ENCODE results near the gene OSBP. TPM values are rescaled to one million over a fixed set of nuclear protein-coding genes. Genes with fewer than 3 reads are reported as not detected.
A peak's percentile ranks its signal among the peaks of the same experiment; 100 is the strongest.

The OSBP gene
- total and polyA plus RNA-seq, 9 of the 15 experiments (the other 6 are each of a cell fraction or from before 2014, with no cell fraction given): 11.7 to 49.0 (median 28.7) TPM

DNA sequence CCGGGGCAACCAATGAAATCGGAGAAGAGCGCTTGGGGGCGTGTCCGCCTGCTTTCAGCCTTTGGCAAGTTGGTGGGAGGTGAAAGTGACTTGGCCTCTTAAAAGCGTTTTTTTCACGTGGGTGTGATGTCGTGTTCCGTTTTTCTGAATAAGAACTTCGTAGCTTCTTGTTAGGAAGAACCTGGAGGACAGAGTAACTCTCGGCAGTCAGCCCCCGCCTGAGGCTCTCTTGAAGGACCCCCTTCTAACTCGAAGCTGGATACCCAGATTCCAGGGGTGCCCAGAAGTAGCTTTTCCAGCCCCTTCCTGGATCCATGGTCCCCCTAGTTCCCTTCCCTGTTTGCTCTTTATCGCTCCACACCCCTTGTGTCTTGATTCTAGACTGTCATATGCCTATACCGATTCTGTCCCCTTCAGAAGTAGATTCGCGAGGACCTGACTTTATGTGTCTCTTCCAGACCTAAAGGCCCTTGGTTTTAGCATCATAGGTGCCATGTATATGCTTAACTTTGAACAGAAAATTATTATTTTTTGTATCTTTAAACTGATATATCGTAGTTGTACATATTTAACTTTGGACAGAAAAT, 915 bp upstream of the OSBP start (continued):
- TF ChIP-seq, protein P1, sequence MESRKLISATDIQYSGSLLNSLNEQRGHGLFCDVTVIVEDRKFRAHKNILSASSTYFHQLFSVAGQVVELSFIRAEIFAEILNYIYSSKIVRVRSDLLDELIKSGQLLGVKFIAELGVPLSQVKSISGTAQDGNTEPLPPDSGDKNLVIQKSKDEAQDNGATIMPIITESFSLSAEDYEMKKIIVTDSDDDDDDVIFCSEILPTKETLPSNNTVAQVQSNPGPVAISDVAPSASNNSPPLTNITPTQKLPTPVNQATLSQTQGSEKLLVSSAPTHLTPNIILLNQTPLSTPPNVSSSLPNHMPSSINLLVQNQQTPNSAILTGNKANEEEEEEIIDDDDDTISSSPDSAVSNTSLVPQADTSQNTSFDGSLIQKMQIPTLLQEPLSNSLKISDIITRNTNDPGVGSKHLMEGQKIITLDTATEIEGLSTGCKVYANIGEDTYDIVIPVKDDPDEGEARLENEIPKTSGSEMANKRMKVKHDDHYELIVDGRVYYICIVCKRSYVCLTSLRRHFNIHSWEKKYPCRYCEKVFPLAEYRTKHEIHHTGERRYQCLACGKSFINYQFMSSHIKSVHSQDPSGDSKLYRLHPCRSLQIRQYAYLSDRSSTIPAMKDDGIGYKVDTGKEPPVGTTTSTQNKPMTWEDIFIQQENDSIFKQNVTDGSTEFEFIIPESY (CRISPR knock-in tag; IDR thresholded peaks at IDR 0.05): no peak
- TF ChIP-seq MYNN (IDR thresholded peaks at IDR 0.05) (no peak), MYNN (CRISPR knock-in tag; IDR thresholded peaks at IDR 0.05) (no peak), ZNF511 (CRISPR knock-in tag; IDR thresholded peaks at IDR 0.05) (0 out of 2 replicates have a peak, but pooled peaks have one; percentile 27), SMAD2 (IDR thresholded peaks at IDR 0.05; ENCODE audit: low read depth, low read length) (no peak), ETS2 (tag; IDR thresholded peaks at IDR 0.05; ENCODE audit: borderline replicate concordance, poor library complexity, severe bottlenecking) (no peak), ID3 (CRISPR knock-in tag; IDR thresholded peaks at IDR 0.05) (no peak), ID3 (tag; IDR thresholded peaks at IDR 0.05) (no peak), GTF2A2 (tag; IDR thresholded peaks at IDR 0.05) (no peak), HDAC8 (tag; IDR thresholded peaks at IDR 0.05) (no peak), ZNF311 (CRISPR knock-in tag; IDR thresholded peaks at IDR 0.05) (0 out of 2 replicates have a peak, but pooled peaks have one; percentile 8), ZNF316 (IDR thresholded peaks at IDR 0.05) (no peak), ZNF79 (CRISPR knock-in tag; IDR thresholded peaks at IDR 0.05; ENCODE audit: low read depth) (0 out of 2 replicates have a peak, but pooled peaks have one; percentile 12), YBX1 (IDR thresholded peaks at IDR 0.05) (no peak), SAP30 (IDR thresholded peaks at IDR 0.05; ENCODE audit: borderline replicate concordance, insufficient read depth, low read depth, low read length, poor library complexity, severe bottlenecking) (peak; percentile 60)
- TF ChIP-seq, protein P2, sequence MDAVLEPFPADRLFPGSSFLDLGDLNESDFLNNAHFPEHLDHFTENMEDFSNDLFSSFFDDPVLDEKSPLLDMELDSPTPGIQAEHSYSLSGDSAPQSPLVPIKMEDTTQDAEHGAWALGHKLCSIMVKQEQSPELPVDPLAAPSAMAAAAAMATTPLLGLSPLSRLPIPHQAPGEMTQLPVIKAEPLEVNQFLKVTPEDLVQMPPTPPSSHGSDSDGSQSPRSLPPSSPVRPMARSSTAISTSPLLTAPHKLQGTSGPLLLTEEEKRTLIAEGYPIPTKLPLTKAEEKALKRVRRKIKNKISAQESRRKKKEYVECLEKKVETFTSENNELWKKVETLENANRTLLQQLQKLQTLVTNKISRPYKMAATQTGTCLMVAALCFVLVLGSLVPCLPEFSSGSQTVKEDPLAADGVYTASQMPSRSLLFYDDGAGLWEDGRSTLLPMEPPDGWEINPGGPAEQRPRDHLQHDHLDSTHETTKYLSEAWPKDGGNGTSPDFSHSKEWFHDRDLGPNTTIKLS (IDR thresholded peaks at IDR 0.05; ENCODE audit: borderline replicate concordance, low read depth): no peak
- TF ChIP-seq, protein P3, sequence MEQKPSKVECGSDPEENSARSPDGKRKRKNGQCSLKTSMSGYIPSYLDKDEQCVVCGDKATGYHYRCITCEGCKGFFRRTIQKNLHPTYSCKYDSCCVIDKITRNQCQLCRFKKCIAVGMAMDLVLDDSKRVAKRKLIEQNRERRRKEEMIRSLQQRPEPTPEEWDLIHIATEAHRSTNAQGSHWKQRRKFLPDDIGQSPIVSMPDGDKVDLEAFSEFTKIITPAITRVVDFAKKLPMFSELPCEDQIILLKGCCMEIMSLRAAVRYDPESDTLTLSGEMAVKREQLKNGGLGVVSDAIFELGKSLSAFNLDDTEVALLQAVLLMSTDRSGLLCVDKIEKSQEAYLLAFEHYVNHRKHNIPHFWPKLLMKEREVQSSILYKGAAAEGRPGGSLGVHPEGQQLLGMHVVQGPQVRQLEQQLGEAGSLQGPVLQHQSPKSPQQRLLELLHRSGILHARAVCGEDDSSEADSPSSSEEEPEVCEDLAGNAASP (IDR thresholded peaks at IDR 0.05): no peak
- TF ChIP-seq, protein P4, sequence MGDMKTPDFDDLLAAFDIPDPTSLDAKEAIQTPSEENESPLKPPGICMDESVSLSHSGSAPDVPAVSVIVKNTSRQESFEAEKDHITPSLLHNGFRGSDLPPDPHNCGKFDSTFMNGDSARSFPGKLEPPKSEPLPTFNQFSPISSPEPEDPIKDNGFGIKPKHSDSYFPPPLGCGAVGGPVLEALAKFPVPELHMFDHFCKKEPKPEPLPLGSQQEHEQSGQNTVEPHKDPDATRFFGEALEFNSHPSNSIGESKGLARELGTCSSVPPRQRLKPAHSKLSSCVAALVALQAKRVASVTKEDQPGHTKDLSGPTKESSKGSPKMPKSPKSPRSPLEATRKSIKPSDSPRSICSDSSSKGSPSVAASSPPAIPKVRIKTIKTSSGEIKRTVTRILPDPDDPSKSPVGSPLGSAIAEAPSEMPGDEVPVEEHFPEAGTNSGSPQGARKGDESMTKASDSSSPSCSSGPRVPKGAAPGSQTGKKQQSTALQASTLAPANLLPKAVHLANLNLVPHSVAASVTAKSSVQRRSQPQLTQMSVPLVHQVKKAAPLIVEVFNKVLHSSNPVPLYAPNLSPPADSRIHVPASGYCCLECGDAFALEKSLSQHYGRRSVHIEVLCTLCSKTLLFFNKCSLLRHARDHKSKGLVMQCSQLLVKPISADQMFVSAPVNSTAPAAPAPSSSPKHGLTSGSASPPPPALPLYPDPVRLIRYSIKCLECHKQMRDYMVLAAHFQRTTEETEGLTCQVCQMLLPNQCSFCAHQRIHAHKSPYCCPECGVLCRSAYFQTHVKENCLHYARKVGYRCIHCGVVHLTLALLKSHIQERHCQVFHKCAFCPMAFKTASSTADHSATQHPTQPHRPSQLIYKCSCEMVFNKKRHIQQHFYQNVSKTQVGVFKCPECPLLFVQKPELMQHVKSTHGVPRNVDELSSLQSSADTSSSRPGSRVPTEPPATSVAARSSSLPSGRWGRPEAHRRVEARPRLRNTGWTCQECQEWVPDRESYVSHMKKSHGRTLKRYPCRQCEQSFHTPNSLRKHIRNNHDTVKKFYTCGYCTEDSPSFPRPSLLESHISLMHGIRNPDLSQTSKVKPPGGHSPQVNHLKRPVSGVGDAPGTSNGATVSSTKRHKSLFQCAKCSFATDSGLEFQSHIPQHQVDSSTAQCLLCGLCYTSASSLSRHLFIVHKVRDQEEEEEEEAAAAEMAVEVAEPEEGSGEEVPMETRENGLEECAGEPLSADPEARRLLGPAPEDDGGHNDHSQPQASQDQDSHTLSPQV (IDR thresholded peaks at IDR 0.05): peak; percentile 58

Measured in K562 (cell line).